Gastrocnemius medialis (tissue), 4 donors: ENCODE measurements around the gene HEXD. TPM values are rescaled to one million over a fixed set of nuclear protein-coding genes. Genes with fewer than 3 reads are reported as not detected.
"Not testable (repeated sequence)": the region's sequence is repeated elsewhere in the genome, so short reads cannot be mapped to it uniquely, and the experiment has no call there.

Experiments
- ATAC-seq, 2 donors: fragments of 150-250 bp; one replicate each; pipeline ENCODE4 v1.9.1; 2016
- DNase-seq, 2 donors: peaks; one replicate each; pipeline ENCODE4 v3.0.0-alpha.2; 2019
- H3K27ac ChIP-seq, 4 donors: fragments of 200-600 bp; sonication (generic); 1 replicate in 1 of 4; 2 replicates in 3 of 4; pipeline ENCODE4 v1.5.1; 2016 to 2018; ENCODE audit warnings: mild to moderate bottlenecking in 2 of 4, moderate library complexity in 1 of 4
- H3K27me3 ChIP-seq, 3 donors: fragments of 200-600 bp; sonication (generic) in 2 of 3; 1 replicate in 1 of 3; 2 replicates in 2 of 3; pipeline versions ENCODE4 v1.5.1 to v1.6.0; 2016 to 2019; ENCODE audit warnings: mild to moderate bottlenecking in 1 of 3, moderate library complexity in 1 of 3
- H3K36me3 ChIP-seq, 2 donors: fragments of 200-600 bp; sonication (generic) in 1 of 2; one replicate each; pipeline ENCODE4 v1.5.1; 2017 to 2018
- H3K4me1 ChIP-seq, 2 donors: fragments of 200-600 bp; sonication (generic) in 1 of 2; one replicate each; pipeline ENCODE4 v1.5.1; 2016 to 2017; ENCODE audit warnings: mild to moderate bottlenecking in 2 of 2
- H3K4me3 ChIP-seq, 4 donors: fragments of 200-600 bp; sonication (generic) in 3 of 4; 1 replicate in 1 of 4; 2 replicates in 3 of 4; pipeline ENCODE4 v1.5.1; 2016 to 2019; ENCODE audit warnings: mild to moderate bottlenecking in 2 of 4
- H3K9me3 ChIP-seq, 3 donors: fragments of 200-600 bp; sonication (generic) in 2 of 3; 1 replicate in 1 of 3; 2 replicates in 2 of 3; pipeline ENCODE4 v1.5.1; 2016 to 2019
- POLR2A ChIP-seq, 2 donors: fragments of 450-650 bp; IDR thresholded peaks; one replicate each; pipeline ENCODE4 v1.6.1; 2017; ENCODE audit warnings: antibody characterized with exemption in 2 of 2, mild to moderate bottlenecking in 2 of 2, moderate library complexity in 2 of 2
- in situ Hi-C, 4 donors: fragments of 200-750 bp; cut with MboI; loops; one replicate each; pipeline versions ENCODE4 v1.15.0 to v1.8.0; 2017; ENCODE audit warnings: low sequenced_read_pairs in 4 of 4
- intact Hi-C: fragments of 100-400 bp; cut with DNase I; formaldehyde crosslinking; loops from one replicate; pipeline ENCODE4 v1.15.1; 2023; ENCODE audit warnings: low total_unique reads
- total RNA-seq, 4 donors: library from RNA; depleted of rRNA; stranded (reverse); fragments of >200 nt; gene quantifications; one replicate each; pipeline versions ENCODE4 v1.1.0 to v1.2.3, GENCODE V29; 2016
- TF ChIP-seq, protein P1 (sequence below), 5 experiments: fragments of 450-650 bp in 3 of 5; fragments of 200-600 bp in 2 of 5; sonication (generic) in 2 of 5; IDR thresholded peaks in 4 of 5; conservative IDR thresholded peaks in 1 of 5; 1 replicate in 4 of 5; 2 replicates in 1 of 5; pipeline ENCODE4 v1.5.1; 2016 to 2019; ENCODE audit warnings: antibody characterized with exemption in 5 of 5, mild to moderate bottlenecking in 3 of 5, moderate library complexity in 3 of 5

HEXD gene
- total RNA-seq, 4 donors from 2014 or later = 15.5 to 35.1 (median 22.5) TPM

DNA sequence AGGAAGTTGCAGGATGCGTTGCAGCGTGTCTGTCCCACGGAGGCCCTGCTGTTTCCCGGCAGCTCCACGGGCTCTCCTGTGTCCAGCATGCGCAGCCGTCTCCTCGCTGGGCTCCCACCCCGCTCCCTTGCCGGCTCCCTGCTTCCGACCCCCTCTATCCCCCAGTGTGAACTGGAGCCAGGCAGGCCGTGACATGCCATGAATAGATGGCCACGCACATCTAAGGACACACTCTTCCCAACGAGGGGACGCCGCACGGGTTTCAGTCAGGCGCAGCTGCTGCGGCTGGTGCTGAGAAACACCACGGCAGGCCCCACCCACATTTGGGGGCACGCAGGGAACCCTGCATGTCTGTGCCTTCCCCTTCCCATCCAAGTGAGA is 9.2 kb upstream of the HEXD start:
- TF ChIP-seq, protein P1, sequence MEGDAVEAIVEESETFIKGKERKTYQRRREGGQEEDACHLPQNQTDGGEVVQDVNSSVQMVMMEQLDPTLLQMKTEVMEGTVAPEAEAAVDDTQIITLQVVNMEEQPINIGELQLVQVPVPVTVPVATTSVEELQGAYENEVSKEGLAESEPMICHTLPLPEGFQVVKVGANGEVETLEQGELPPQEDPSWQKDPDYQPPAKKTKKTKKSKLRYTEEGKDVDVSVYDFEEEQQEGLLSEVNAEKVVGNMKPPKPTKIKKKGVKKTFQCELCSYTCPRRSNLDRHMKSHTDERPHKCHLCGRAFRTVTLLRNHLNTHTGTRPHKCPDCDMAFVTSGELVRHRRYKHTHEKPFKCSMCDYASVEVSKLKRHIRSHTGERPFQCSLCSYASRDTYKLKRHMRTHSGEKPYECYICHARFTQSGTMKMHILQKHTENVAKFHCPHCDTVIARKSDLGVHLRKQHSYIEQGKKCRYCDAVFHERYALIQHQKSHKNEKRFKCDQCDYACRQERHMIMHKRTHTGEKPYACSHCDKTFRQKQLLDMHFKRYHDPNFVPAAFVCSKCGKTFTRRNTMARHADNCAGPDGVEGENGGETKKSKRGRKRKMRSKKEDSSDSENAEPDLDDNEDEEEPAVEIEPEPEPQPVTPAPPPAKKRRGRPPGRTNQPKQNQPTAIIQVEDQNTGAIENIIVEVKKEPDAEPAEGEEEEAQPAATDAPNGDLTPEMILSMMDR (IDR thresholded peaks at IDR 0.05 in 4 of 5, conservative IDR thresholded peaks at IDR 0.05 in 1 of 5) = no peak
- TF ChIP-seq POLR2A (IDR thresholded peaks at IDR 0.05) = no peak
- no peaks in the 10 kb centered on the region for H3K9me3 ChIP-seq
- ATAC-seq (no peak), DNase-seq (no peak)
- no peak overlapping the region for H3K27ac ChIP-seq
- no peak overlapping the region for H3K4me3 ChIP-seq
- H3K36me3 ChIP-seq = peaks cover 0 to 6% of the 10 kb centered on the region in 2 donors
- H3K4me1 ChIP-seq = peaks cover 14% of the 10 kb centered on the region in 2 donors
- in situ Hi-C loops (no loop called here), intact Hi-C loops (no loop called here)
- no peaks in the 10 kb centered on the region for H3K27me3 ChIP-seq

DNA sequence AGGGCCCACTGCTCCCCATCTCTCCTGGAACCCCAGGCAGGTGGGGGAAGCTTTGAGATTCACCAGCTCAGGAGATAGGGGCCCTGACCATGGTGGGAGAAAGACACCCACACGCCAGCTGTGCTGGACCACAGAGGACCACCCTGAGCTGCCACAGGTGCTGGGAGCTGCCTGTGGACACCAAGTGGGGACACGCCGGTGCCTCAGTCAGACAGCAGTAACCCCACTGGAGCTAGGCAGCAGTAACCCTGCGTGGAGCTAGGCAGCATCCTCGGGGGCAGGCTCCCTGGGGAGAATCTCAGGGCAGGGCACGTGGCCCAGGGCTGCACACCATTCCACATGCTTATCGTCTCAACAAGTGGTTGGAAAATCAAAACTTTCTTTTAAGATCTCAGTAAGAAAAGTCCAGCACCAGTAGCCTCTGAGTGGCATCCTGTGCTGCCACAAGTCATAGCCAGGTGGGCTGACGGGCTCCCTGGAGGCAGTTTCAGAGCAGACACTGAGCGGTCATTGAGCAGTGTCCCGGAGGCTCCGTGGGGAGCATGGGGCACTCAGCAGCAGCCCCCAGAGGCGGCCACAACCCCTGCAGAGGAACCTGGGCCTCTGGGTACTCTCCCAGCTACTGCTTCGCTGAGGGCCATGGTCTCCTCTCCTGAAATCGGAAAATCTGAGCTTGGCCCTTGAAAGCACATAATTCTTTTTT is 8.0 kb upstream of the HEXD start:
- ATAC-seq (no peak), DNase-seq (no peak)
- H3K36me3 ChIP-seq = no peaks in the 10 kb centered on the region
- H3K27me3 ChIP-seq = no peaks in the 10 kb centered on the region
- H3K9me3 ChIP-seq = no peaks in the 10 kb centered on the region
- in situ Hi-C loops (loop anchor here in 3 of 4 donors (5.0 to 10.0 kb wide), 2 partner anchors 55 to 58 kb away; partner anchors contain the start of gene TEX19 (in 1 of the 3)), intact Hi-C loops (loop anchor here (10.0 kb wide), 1 partner anchor 205 kb away; no protein-coding TSS in a partner anchor)
- H3K4me3 ChIP-seq = no peak overlapping the region
- H3K27ac ChIP-seq = no peak overlapping the region
- no peak for TF ChIP-seq POLR2A (IDR thresholded peaks at IDR 0.05)
- TF ChIP-seq, protein P1 (IDR thresholded peaks at IDR 0.05 in 4 of 5, conservative IDR thresholded peaks at IDR 0.05 in 1 of 5) = no peak
- H3K4me1 ChIP-seq = peaks cover 14% of the 10 kb centered on the region in 2 donors

DNA sequence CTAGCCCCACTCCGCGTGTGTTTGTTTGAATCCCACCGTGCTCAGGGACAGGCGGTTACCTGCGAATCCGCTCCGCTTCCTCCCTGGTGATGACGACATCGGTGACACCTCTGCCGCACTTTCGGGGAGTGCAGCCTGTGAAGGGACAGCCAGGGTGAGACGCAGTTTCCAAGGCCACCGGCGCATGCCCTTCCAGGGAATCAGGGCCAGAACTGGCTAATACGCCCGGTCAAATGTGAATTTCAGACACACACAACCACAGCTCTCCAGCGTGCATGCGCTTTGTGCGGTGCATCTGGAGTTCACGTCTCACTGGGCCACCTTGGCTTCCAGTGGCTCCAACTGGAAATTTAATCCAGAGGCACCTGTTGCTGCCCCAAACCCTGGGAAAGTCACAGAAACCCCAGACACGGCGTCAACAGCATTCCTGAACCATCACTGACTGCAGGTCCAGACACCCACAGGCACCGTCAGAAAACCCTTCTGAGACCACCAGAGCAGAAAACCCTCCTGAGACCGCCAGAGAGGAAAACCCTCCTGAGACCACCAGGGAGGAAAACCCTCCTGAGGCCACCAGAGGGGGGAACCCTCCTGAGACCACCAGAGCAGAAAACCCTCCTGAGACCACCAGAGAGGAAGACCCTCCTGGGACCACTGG is 6.6 kb upstream of the HEXD start:
- no peak for TF ChIP-seq POLR2A (IDR thresholded peaks at IDR 0.05)
- TF ChIP-seq, protein P1 (IDR thresholded peaks at IDR 0.05 in 4 of 5, conservative IDR thresholded peaks at IDR 0.05 in 1 of 5) = no peak
- Histone ChIP-seq H3K9me3 (no peaks in the 10 kb centered on the region), H3K27ac (no peak overlapping the region), H3K27me3 (no peaks in the 10 kb centered on the region), H3K4me3 (no peak overlapping the region), H3K36me3 (no peaks in the 10 kb centered on the region), H3K4me1 (peaks cover 13% of the 10 kb centered on the region in 2 donors)
- intact Hi-C loops = loop anchor here (10.0 kb wide), 1 partner anchor 207 kb away; no protein-coding TSS in a partner anchor
- in situ Hi-C loops = loop anchor here in 3 of 4 donors (5.0 to 10.0 kb wide), 2 partner anchors 57 to 59 kb away; partner anchors contain the start of gene TEX19 (in 1 of the 3)
- DNase-seq = no peak
- ATAC-seq = no peak

DNA sequence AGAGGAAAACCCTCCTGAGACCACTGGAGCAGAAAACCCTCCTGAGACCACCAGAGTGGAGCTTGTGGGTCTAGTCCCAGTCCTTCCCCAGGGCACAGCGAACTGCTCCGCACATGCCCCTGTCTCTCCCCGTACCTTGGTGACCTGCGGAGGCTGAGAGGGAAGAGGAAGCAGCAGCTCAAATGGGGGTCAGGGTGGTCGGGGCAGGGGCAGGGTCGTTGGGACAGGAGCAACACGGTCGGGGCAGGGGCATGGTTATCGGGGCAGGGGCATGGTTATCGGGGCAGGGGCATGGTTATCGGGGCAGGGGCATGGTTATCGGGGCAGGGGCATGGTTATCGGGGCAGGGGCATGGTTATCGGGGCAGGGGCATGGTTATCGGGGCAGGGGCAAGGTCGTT is 6.1 kb upstream of the HEXD start:
- in situ Hi-C loops = loop anchor here in 3 of 4 donors (5.0 to 10.0 kb wide), 2 partner anchors 57 to 60 kb away; partner anchors contain the start of gene TEX19 (in 1 of the 3)
- not testable (repeated sequence) for H3K9me3 ChIP-seq, H3K4me1 ChIP-seq, H3K27me3 ChIP-seq, ATAC-seq, H3K4me3 ChIP-seq, H3K27ac ChIP-seq, H3K36me3 ChIP-seq, DNase-seq
- intact Hi-C loops = loop anchor here (10.0 kb wide), 1 partner anchor 207 kb away; no protein-coding TSS in a partner anchor
